MM.1S (cell line): ENCODE results near the gene SLC6A13.
"Not testable (repeated sequence)": the region's sequence is repeated elsewhere in the genome, so short reads cannot be mapped to it uniquely, and the experiment has no call there.

ENCODE experiments used
- DNase-seq: peaks from one replicate; pipeline ENCODE4 v3.0.0-alpha.2; 2015
- H2AFZ ChIP-seq: fragments of 300-600 bp; sonication (generic); 2 replicates; pipeline ENCODE4 v1.6.0; 2016; ENCODE audit warnings: antibody characterized with exemption, low read length
- H3F3A ChIP-seq: fragments of 300-600 bp; sonication (generic); 2 replicates; pipeline ENCODE4 v1.6.1; 2016; ENCODE audit warnings: mild to moderate bottlenecking, antibody characterized with exemption, low read length, moderate library complexity, mixed read lengths; ENCODE audit not compliant: insufficient read depth
- H3K27ac ChIP-seq: fragments of 300-600 bp; sonication (generic); 2 replicates; pipeline ENCODE4 v1.5.1; 2016; ENCODE audit warnings: mild to moderate bottlenecking, low read length
- H3K27me3 ChIP-seq: fragments of 300-600 bp; sonication (generic); replicated peaks from 2 replicates; pipeline ENCODE4 v1.6.0; 2016; ENCODE audit warnings: low read length; ENCODE audit not compliant: insufficient read depth
- H3K36me3 ChIP-seq: fragments of 300-600 bp; sonication (generic); replicated peaks from 2 replicates; pipeline ENCODE4 v1.6.1; 2016; ENCODE audit warnings: mild to moderate bottlenecking, low read length, mixed read lengths; ENCODE audit not compliant: insufficient read depth
- H3K4me1 ChIP-seq: fragments of 300-600 bp; sonication (generic); 2 replicates; pipeline ENCODE4 v1.6.1; 2016; ENCODE audit warnings: low read length, mixed read lengths
- H3K4me2 ChIP-seq: fragments of 300-600 bp; sonication (generic); 2 replicates; pipeline ENCODE4 v1.6.0; 2016; ENCODE audit warnings: low read depth, low read length
- H3K4me3 ChIP-seq: fragments of 300-600 bp; sonication (generic); 2 replicates; pipeline ENCODE4 v1.5.1; 2016; ENCODE audit warnings: low read length, mixed read lengths
- H3K79me2 ChIP-seq: fragments of 300-600 bp; sonication (generic); 2 replicates; pipeline ENCODE4 v1.6.1; 2016; ENCODE audit warnings: mixed run types, low read length, mixed read lengths
- H3K9ac ChIP-seq: fragments of 300-600 bp; sonication (generic); 2 replicates; pipeline ENCODE4 v1.6.1; 2016; ENCODE audit warnings: low read length, mixed read lengths
- H3K9me2 ChIP-seq: fragments of 300-600 bp; sonication (generic); replicated peaks from 2 replicates; pipeline ENCODE4 v1.6.1; 2016; ENCODE audit warnings: mild to moderate bottlenecking, low read length, mixed read lengths; ENCODE audit not compliant: insufficient read depth
- H3K9me3 ChIP-seq: fragments of 300-600 bp; sonication (generic); replicated peaks from 2 replicates; pipeline ENCODE4 v1.6.1; 2016; ENCODE audit warnings: mild to moderate bottlenecking, low read length, mixed read lengths; ENCODE audit not compliant: insufficient read depth
- H4K20me1 ChIP-seq: fragments of 300-600 bp; sonication (generic); 2 replicates; pipeline ENCODE4 v1.6.1; 2016; ENCODE audit warnings: mild to moderate bottlenecking, low read length, moderate library complexity, mixed read lengths; ENCODE audit not compliant: insufficient read depth
- CTCF ChIP-seq: fragments of 300-600 bp; sonication (generic); IDR thresholded peaks from 2 replicates; pipeline ENCODE4 v1.5.1; 2016; ENCODE audit warnings: antibody characterized with exemption, low read length, mixed read lengths
- EZH2 ChIP-seq: fragments of 300-600 bp; sonication (generic); optimal IDR thresholded peaks from 2 replicates; pipeline ENCODE3; 2017; ENCODE audit warnings: low read depth, mild to moderate bottlenecking, antibody characterized with exemption, low read length, mixed read lengths
- EZH2phosphoT487 ChIP-seq: fragments of 300-600 bp; sonication (generic); IDR thresholded peaks from 2 replicates; pipeline ENCODE4 v1.6.1; 2018; ENCODE audit warnings: antibody characterized with exemption, low read length

The SLC6A13 gene

GRCh38 chr12:304805-305204 lies 42.2 kb upstream of the SLC6A13 start:
- H3K9me3 ChIP-seq: no peaks in the 10 kb centered on the region
- peaks cover 9% of the 10 kb centered on the region for H3K79me2 ChIP-seq
- no peak overlapping the region for H2AFZ ChIP-seq
- no peaks in the 10 kb centered on the region for H3K9me2 ChIP-seq
- DNase-seq: no peak
- H4K20me1 ChIP-seq: no peaks in the 10 kb centered on the region
- no peak for TF ChIP-seq EZH2phosphoT487
- no peak for TF ChIP-seq CTCF
- TF ChIP-seq EZH2: no peak
- no peak overlapping the region for H3K4me2 ChIP-seq
- H3K36me3 ChIP-seq: peaks cover 16% of the 10 kb centered on the region
- no peak overlapping the region for H3K4me3 ChIP-seq
- H3K9ac ChIP-seq: no peak overlapping the region
- no peaks in the 10 kb centered on the region for H3K4me1 ChIP-seq
- no peak overlapping the region for H3K27ac ChIP-seq
- H3K27me3 ChIP-seq: no peaks in the 10 kb centered on the region
- no peaks in the 10 kb centered on the region for H3F3A ChIP-seq

GRCh38 chr12:302766-303165 lies 40.1 kb upstream of the SLC6A13 start:
- not testable (repeated sequence) for H3K9ac ChIP-seq, DNase-seq, H3K27ac ChIP-seq, H3K27me3 ChIP-seq, H3K4me3 ChIP-seq, H3K36me3 ChIP-seq, H2AFZ ChIP-seq, H4K20me1 ChIP-seq, H3K4me2 ChIP-seq, H3K4me1 ChIP-seq, H3K79me2 ChIP-seq, H3K9me2 ChIP-seq, H3F3A ChIP-seq, H3K9me3 ChIP-seq

GRCh38 chr12:300166-300565 lies 37.5 kb upstream of the SLC6A13 start:
- not testable (repeated sequence) for H3K27ac ChIP-seq, H3K9me2 ChIP-seq, H3K4me3 ChIP-seq, H4K20me1 ChIP-seq, DNase-seq, H3K4me2 ChIP-seq, H3K27me3 ChIP-seq, H3K9ac ChIP-seq, H3K79me2 ChIP-seq, H3F3A ChIP-seq, H3K4me1 ChIP-seq, H3K36me3 ChIP-seq, H3K9me3 ChIP-seq, H2AFZ ChIP-seq

GRCh38 chr12:299511-299910 lies 36.9 kb upstream of the SLC6A13 start:
- H3K9ac ChIP-seq, H2AFZ ChIP-seq, H3K9me3 ChIP-seq, H3K4me1 ChIP-seq, H4K20me1 ChIP-seq, DNase-seq, H3F3A ChIP-seq, H3K9me2 ChIP-seq, H3K36me3 ChIP-seq, H3K27me3 ChIP-seq, H3K27ac ChIP-seq, H3K4me3 ChIP-seq, H3K79me2 ChIP-seq, H3K4me2 ChIP-seq: not testable (repeated sequence)

DNA sequence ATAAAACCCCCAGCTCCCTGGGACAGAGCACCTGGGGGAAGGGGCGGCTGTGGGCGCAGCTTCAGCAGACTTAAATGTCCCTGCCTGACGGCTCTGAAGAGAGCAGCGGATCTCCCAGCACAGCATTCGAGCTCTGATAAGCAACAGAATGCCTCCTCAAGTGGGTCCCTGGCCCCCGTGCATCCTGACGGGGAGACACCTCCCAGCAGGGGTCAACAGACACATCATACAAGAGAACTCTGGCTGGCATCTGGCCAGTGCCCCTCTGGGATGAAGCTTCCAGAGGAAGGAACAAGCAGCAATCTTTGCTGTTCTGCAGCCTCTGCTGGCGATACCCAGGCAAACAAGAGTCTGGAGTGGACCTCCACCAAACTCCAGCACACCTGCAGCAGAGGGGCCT lies 35.4 kb upstream of the SLC6A13 start:
- H3K9me3 ChIP-seq, H3K79me2 ChIP-seq, H4K20me1 ChIP-seq, H2AFZ ChIP-seq, H3F3A ChIP-seq, H3K27ac ChIP-seq, H3K4me2 ChIP-seq, H3K27me3 ChIP-seq, DNase-seq, H3K4me1 ChIP-seq, H3K9me2 ChIP-seq, H3K4me3 ChIP-seq, H3K9ac ChIP-seq: not testable (repeated sequence)
- peaks cover 12% of the 10 kb centered on the region; the same call in 1 of the 2 replicates for H3K36me3 ChIP-seq
